Inflammatory macrophage (primary cell): Measurements from ENCODE around the gene PPP1CA.

Source experiments
- DNase-seq, 2 donors: peaks; one replicate each; pipeline ENCODE4 v3.0.0-alpha.2; 2020 to 2022

Gene PPP1CA

DNA sequence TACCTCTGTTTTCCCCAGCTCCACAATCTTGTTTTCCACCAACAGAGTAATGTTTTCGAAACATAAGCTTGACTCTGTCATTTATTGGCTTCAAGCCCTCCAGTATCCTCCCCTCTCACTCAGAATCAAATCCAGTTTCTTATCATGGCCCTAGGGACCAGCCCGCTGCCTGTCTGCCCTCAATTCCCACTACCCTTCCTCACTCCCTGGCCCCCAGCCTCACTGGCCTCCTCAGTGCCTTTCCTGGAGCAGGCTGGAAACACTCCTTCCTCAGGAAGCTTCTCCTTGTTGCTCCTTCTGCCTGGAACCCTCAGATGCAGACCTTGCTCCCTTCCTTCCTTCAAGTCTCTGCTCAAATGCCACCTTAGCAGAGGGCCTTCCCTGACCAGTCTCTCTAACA lies 52.2 kb downstream of the PPP1CA start:
- DNase-seq, result no peak

DNA sequence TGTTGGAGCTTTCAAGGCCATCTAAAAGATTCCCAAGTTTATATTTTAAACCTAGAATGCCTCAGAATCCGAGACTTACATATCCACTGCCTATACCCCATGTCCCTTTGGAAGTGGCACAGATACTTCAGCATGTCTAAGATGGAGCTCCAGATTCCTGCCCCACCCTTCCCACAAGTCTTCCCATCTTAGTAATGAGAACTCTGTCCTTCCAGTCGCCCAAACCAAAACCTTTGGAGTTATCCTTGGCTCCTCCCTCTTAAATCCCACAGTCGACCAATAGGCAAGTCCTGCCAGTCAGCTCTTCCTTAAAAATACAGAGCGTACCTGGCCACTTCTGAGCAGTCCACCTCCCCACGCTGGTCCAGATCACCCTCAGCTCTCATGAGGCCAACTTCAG lies 52.6 kb downstream of the PPP1CA start:
- DNase-seq, result no peak
